HepG2 (cell line): ENCODE results near the gene KANSL1L. TPM values are rescaled to one million over a fixed set of nuclear protein-coding genes. Genes with fewer than 3 reads are reported as not detected.

Experiments
- EZH2 ChIP-seq: conservative IDR thresholded peaks from 2 replicates; pipeline ENCODE4 v1.6.1; 2012; ENCODE audit warnings: mild to moderate bottlenecking, low read depth, low read length, moderate library complexity
- POLR2AphosphoS5 ChIP-seq: IDR thresholded peaks from 2 replicates; pipeline ENCODE4 v1.6.1; 2012; ENCODE audit warnings: low read depth, low read length
- SIN3B ChIP-seq: fragments of 150-350 bp; IDR thresholded peaks from 2 replicates; pipeline ENCODE4 v1.6.1; 2014; ENCODE audit warnings: low read length
- SRSF1 ChIP-seq: fragments of 200-400 bp; formaldehyde crosslinking; optimal IDR thresholded peaks from 2 replicates; pipeline ENCODE3; 2017; ENCODE audit warnings: mild to moderate bottlenecking, low read depth, low read length, moderate library complexity
- TOE1 ChIP-seq: sonication (generic); formaldehyde crosslinking; IDR thresholded peaks from 2 replicates; pipeline ENCODE4 v1.4.0; 2020; ENCODE audit warnings: mild to moderate bottlenecking, missing genetic modification reagents
- ZFAT ChIP-seq: sonication (generic); formaldehyde crosslinking; conservative IDR thresholded peaks from 2 replicates; pipeline ENCODE4 v1.8.1; 2023; ENCODE audit warnings: missing genetic modification reagents, inconsistent platforms
- ZFP36L1 ChIP-seq: sonication (generic); formaldehyde crosslinking; IDR thresholded peaks from 2 replicates; pipeline ENCODE4 v1.8.0; 2022; ENCODE audit warnings: mild to moderate bottlenecking, missing genetic modification reagents, moderate library complexity
- ZNF331 ChIP-seq: sonication (generic); formaldehyde crosslinking; IDR thresholded peaks from 2 replicates; pipeline ENCODE4 v1.4.0; 2020; ENCODE audit warnings: missing genetic modification reagents
- ZSCAN21 ChIP-seq: sonication (generic); formaldehyde crosslinking; IDR thresholded peaks from 2 replicates; pipeline ENCODE4 v1.8.0; 2022; ENCODE audit warnings: mild to moderate bottlenecking, missing genetic modification reagents, moderate library complexity, borderline replicate concordance
- polyA plus RNA-seq, 8 experiments: library from polyadenylated mRNA; depleted of rRNA in 3 of 8; stranded (reverse) in 7 of 8; unstranded in 1 of 8; fragments of >200 nt; fragmentation: Illumina TruSeq in 4 of 8; extraction: Trizol in 4 of 8; gene quantifications; 2 replicates each; pipeline versions ENCODE4 v1.2.1 to v1.2.3, GENCODE V29; 2011 to 2016; ENCODE audit warnings: low read depth in 4 of 8, missing spikeins in 1 of 8, mixed read lengths in 1 of 8; ENCODE audit not compliant: insufficient read depth in 1 of 8
- total RNA-seq, 5 experiments: library from RNA; depleted of rRNA; stranded (reverse); fragments of >200 nt; fragmentation: Illumina TruSeq; extraction: Trizol; gene quantifications; 2 replicates each; pipeline ENCODE4 v1.2.3, GENCODE V29; 2016; ENCODE audit warnings: low read depth in 1 of 5
- TF ChIP-seq, protein P1 (sequence below): sonication (generic); formaldehyde crosslinking; IDR thresholded peaks from 2 replicates; pipeline ENCODE4 v1.5.1; 2020; ENCODE audit warnings: missing genetic modification reagents, mild to moderate bottlenecking, borderline replicate concordance
- TF ChIP-seq, protein P2 (sequence below), 2 experiments: sonication (generic) in 1 of 2; formaldehyde crosslinking in 1 of 2; IDR thresholded peaks; 2 replicates each; pipeline versions ENCODE4 v1.5.1 to v1.6.1; 2011 to 2020; ENCODE audit warnings: borderline replicate concordance in 1 of 2, low read depth in 1 of 2, low read length in 1 of 2, mild to moderate bottlenecking in 1 of 2, missing genetic modification reagents in 1 of 2, moderate library complexity in 1 of 2
- TF ChIP-seq, protein P3 (sequence below): sonication (generic); formaldehyde crosslinking; IDR thresholded peaks from 2 replicates; pipeline ENCODE4 v1.5.1; 2020; ENCODE audit warnings: mild to moderate bottlenecking, moderate library complexity, missing genetic modification reagents
- TF ChIP-seq, protein P4 (sequence below): sonication (generic); formaldehyde crosslinking; IDR thresholded peaks from 2 replicates; pipeline ENCODE4 v1.4.0; 2020; ENCODE audit warnings: low read depth, mild to moderate bottlenecking, missing genetic modification reagents
- TF ChIP-seq, protein P5 (sequence below): sonication (generic); formaldehyde crosslinking; IDR thresholded peaks from 2 replicates; pipeline ENCODE4 v1.4.0; 2020; ENCODE audit warnings: low read depth, missing genetic modification reagents

KANSL1L gene
- total and polyA plus RNA-seq, 2 of the 13 experiments (the other 11 are each of a cell fraction or from before 2014, with no cell fraction given): 5.4 to 10.3 TPM

DNA sequence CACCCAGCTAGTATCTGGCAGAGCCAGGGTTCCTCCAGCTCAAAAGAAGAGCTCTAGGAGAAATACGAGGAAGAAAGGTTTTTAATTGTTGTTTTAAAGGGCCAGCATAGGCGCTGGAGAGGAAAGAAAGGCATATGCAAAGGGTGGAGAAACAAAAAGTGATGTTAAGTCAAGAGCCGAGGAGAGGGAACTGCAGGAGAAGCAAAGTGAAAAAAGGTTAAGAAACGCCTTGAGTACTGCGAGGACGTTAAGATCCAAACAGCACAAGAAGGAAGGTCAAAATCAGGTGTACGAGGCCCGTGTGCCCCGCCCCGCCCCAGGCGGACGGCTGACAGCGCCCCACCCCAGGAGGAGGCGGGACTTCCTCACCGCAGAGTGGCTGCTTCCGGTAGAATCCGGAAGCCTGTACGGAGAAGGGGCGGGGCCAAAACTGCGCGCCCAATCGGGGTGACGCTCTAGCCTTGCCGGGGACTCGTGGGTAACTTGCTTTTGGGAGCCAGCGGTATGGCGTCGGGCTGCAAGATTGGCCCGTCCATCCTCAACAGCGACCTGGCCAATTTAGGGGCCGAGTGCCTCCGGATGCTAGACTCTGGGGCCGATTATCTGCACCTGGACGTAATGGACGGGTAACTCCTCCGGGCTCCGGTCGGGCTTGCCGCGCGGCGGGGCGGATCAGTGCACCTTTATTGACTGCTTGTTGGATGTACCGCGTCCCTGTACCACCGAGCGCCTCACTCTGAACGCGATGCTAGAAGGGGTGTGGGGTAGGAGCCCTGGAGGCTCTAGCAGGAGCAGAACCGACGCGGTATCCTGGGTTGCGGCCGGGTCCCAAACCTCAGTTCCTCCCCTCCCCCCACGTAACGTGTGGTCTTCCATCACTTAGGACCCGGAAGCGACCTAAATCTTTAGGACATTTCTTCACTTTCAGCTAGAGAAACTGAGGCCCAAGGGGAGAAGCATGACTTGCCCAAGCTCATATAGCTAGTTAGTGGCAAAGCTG is 168.8 kb downstream of the KANSL1L start, which contains the start of gene RPE (continued):
- TF ChIP-seq, protein P1, sequence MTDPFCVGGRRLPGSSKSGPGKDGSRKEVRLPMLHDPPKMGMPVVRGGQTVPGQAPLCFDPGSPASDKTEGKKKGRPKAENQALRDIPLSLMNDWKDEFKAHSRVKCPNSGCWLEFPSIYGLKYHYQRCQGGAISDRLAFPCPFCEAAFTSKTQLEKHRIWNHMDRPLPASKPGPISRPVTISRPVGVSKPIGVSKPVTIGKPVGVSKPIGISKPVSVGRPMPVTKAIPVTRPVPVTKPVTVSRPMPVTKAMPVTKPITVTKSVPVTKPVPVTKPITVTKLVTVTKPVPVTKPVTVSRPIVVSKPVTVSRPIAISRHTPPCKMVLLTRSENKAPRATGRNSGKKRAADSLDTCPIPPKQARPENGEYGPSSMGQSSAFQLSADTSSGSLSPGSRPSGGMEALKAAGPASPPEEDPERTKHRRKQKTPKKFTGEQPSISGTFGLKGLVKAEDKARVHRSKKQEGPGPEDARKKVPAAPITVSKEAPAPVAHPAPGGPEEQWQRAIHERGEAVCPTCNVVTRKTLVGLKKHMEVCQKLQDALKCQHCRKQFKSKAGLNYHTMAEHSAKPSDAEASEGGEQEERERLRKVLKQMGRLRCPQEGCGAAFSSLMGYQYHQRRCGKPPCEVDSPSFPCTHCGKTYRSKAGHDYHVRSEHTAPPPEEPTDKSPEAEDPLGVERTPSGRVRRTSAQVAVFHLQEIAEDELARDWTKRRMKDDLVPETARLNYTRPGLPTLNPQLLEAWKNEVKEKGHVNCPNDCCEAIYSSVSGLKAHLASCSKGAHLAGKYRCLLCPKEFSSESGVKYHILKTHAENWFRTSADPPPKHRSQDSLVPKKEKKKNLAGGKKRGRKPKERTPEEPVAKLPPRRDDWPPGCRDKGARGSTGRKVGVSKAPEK (CRISPR knock-in tag): no peak
- TF ChIP-seq, protein P2, sequence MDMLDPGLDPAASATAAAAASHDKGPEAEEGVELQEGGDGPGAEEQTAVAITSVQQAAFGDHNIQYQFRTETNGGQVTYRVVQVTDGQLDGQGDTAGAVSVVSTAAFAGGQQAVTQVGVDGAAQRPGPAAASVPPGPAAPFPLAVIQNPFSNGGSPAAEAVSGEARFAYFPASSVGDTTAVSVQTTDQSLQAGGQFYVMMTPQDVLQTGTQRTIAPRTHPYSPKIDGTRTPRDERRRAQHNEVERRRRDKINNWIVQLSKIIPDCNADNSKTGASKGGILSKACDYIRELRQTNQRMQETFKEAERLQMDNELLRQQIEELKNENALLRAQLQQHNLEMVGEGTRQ (IDR thresholded peaks at IDR 0.05; ENCODE audit: low read depth, low read length): no peak
- TF ChIP-seq, protein P2 (CRISPR knock-in tag; IDR thresholded peaks at IDR 0.05; ENCODE audit: borderline replicate concordance): no peak
- TF ChIP-seq EZH2 (no peak), ZFAT (CRISPR knock-in tag) (no peak), ZSCAN21 (CRISPR knock-in tag) (peak; percentile 46; the same call in 1 of the 2 replicates), ZFP36L1 (CRISPR knock-in tag) (no peak), SIN3B (no peak; the same call in 1 of the 2 replicates), POLR2AphosphoS5 (peak; percentile 90), SRSF1 (peak; percentile 83), ZNF331 (CRISPR knock-in tag) (no peak; the same call in 1 of the 2 replicates), TOE1 (0 out of 2 replicates have a peak, but pooled peaks have one; percentile 26)
- TF ChIP-seq, protein P3, sequence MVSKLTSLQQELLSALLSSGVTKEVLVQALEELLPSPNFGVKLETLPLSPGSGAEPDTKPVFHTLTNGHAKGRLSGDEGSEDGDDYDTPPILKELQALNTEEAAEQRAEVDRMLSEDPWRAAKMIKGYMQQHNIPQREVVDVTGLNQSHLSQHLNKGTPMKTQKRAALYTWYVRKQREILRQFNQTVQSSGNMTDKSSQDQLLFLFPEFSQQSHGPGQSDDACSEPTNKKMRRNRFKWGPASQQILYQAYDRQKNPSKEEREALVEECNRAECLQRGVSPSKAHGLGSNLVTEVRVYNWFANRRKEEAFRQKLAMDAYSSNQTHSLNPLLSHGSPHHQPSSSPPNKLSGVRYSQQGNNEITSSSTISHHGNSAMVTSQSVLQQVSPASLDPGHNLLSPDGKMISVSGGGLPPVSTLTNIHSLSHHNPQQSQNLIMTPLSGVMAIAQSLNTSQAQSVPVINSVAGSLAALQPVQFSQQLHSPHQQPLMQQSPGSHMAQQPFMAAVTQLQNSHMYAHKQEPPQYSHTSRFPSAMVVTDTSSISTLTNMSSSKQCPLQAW: peak; percentile 0; the same call in 1 of the 2 replicates
- TF ChIP-seq, protein P4, sequence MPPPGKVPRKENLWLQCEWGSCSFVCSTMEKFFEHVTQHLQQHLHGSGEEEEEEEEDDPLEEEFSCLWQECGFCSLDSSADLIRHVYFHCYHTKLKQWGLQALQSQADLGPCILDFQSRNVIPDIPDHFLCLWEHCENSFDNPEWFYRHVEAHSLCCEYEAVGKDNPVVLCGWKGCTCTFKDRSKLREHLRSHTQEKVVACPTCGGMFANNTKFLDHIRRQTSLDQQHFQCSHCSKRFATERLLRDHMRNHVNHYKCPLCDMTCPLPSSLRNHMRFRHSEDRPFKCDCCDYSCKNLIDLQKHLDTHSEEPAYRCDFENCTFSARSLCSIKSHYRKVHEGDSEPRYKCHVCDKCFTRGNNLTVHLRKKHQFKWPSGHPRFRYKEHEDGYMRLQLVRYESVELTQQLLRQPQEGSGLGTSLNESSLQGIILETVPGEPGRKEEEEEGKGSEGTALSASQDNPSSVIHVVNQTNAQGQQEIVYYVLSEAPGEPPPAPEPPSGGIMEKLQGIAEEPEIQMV: 0 out of 2 replicates have a peak, but pooled peaks have one; percentile 66
- TF ChIP-seq, protein P5, sequence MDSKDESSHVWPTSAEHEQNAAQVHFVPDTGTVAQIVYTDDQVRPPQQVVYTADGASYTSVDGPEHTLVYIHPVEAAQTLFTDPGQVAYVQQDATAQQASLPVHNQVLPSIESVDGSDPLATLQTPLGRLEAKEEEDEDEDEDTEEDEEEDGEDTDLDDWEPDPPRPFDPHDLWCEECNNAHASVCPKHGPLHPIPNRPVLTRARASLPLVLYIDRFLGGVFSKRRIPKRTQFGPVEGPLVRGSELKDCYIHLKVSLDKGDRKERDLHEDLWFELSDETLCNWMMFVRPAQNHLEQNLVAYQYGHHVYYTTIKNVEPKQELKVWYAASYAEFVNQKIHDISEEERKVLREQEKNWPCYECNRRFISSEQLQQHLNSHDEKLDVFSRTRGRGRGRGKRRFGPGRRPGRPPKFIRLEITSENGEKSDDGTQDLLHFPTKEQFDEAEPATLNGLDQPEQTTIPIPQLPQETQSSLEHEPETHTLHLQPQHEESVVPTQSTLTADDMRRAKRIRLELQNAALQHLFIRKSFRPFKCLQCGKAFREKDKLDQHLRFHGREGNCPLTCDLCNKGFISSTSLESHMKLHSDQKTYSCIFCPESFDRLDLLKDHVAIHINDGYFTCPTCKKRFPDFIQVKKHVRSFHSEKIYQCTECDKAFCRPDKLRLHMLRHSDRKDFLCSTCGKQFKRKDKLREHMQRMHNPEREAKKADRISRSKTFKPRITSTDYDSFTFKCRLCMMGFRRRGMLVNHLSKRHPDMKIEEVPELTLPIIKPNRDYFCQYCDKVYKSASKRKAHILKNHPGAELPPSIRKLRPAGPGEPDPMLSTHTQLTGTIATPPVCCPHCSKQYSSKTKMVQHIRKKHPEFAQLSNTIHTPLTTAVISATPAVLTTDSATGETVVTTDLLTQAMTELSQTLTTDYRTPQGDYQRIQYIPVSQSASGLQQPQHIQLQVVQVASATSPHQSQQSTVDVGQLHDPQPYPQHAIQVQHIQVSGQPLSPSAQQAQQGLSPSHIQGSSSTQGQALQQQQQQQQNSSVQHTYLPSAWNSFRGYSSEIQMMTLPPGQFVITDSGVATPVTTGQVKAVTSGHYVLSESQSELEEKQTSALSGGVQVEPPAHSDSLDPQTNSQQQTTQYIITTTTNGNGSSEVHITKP (CRISPR knock-in tag): peak; percentile 12; the same call in 1 of the 2 replicates
